GM23338 (cell line): Measurements from ENCODE around the gene FAM78A. TPM values are rescaled to one million over a fixed set of nuclear protein-coding genes. Genes with fewer than 3 reads are reported as not detected.
A peak's percentile ranks its signal among the peaks of the same experiment; 100 is the strongest.

Source experiments
- ATAC-seq: fragments of 200-7000 bp; cut with Tn5 transposase; 3 replicates; pipeline ENCODE4 v1.9.1; 2020
- DNase-seq: peaks from one replicate; pipeline ENCODE4 v3.0.0-alpha.2; 2015; ENCODE audit warnings: low spot score
- H2AFZ ChIP-seq: fragments of 200-600 bp; sonication (generic); 2 replicates; pipeline ENCODE4 v1.8.0; 2016; ENCODE audit warnings: antibody characterized with exemption, mild to moderate bottlenecking, moderate library complexity
- H3F3A ChIP-seq: fragments of 200-600 bp; sonication (generic); replicated peaks from 2 replicates; pipeline ENCODE4 v1.8.0; 2017; ENCODE audit warnings: antibody characterized with exemption, mixed run types, low read depth
- H3K27ac ChIP-seq: fragments of 200-600 bp; sonication (generic); 2 replicates; pipeline ENCODE4 v1.6.1; 2016; ENCODE audit warnings: low read depth
- H3K27me3 ChIP-seq: fragments of 200-600 bp; sonication (generic); 2 replicates; pipeline ENCODE4 v1.8.0; 2016; ENCODE audit warnings: mild to moderate bottlenecking, mixed run types, moderate library complexity; ENCODE audit not compliant: insufficient read depth
- H3K36me3 ChIP-seq: fragments of 200-600 bp; sonication (generic); 2 replicates; pipeline ENCODE4 v1.8.0; 2016; ENCODE audit warnings: mild to moderate bottlenecking; ENCODE audit not compliant: insufficient read depth
- H3K4me1 ChIP-seq: fragments of 200-600 bp; sonication (generic); 2 replicates; pipeline ENCODE4 v1.8.0; 2016; ENCODE audit warnings: mild to moderate bottlenecking, moderate library complexity; ENCODE audit not compliant: insufficient read depth
- H3K4me2 ChIP-seq: fragments of 200-600 bp; sonication (generic); 2 replicates; pipeline ENCODE4 v1.7.1; 2017; ENCODE audit warnings: mixed run types
- H3K4me3 ChIP-seq: fragments of 200-600 bp; sonication (generic); 2 replicates; pipeline ENCODE4 v1.6.1; 2016; ENCODE audit warnings: mixed run types
- H3K79me2 ChIP-seq: fragments of 200-600 bp; sonication (generic); replicated peaks from 2 replicates; pipeline ENCODE4 v1.8.0; 2017; ENCODE audit warnings: mild to moderate bottlenecking; ENCODE audit not compliant: insufficient read depth
- H3K9me2 ChIP-seq: fragments of 200-600 bp; sonication (generic); 2 replicates; pipeline ENCODE4 v1.8.0; 2017; ENCODE audit not compliant: insufficient read depth
- H4K20me1 ChIP-seq: fragments of 200-600 bp; sonication (generic); replicated peaks from 2 replicates; pipeline ENCODE4 v1.8.0; 2017; ENCODE audit warnings: mild to moderate bottlenecking; ENCODE audit not compliant: insufficient read depth
- H3K27ac Mint-ChIP-seq: 2 replicates; pipeline ENCODE4 v1.8.0; 2020; ENCODE audit warnings: inconsistent platforms, mild to moderate bottlenecking, moderate library complexity, mixed read lengths
- H3K27me3 Mint-ChIP-seq: 3 replicates; pipeline ENCODE4 v1.8.0; 2022; ENCODE audit warnings: low read depth, mild to moderate bottlenecking, moderate library complexity, mixed read lengths, inconsistent platforms; ENCODE audit not compliant: insufficient read depth, poor library complexity
- H3K36me3 Mint-ChIP-seq: 3 replicates; pipeline ENCODE4 v1.8.0; 2021; ENCODE audit warnings: low read depth, mild to moderate bottlenecking, inconsistent platforms, moderate library complexity, mixed read lengths
- H3K4me1 Mint-ChIP-seq: 3 replicates; pipeline ENCODE4 v1.8.0; 2020; ENCODE audit warnings: mild to moderate bottlenecking, inconsistent platforms, mixed read lengths
- H3K4me3 Mint-ChIP-seq: 3 replicates; pipeline ENCODE4 v1.8.0; 2021; ENCODE audit warnings: moderate library complexity, mild to moderate bottlenecking, inconsistent platforms, mixed read lengths
- H3K9me3 Mint-ChIP-seq: 3 replicates; pipeline ENCODE4 v1.8.0; 2020; ENCODE audit warnings: moderate library complexity, mild to moderate bottlenecking, inconsistent platforms, mixed read lengths
- CREB1 ChIP-seq: fragments of 250-450 bp; sonication (Bioruptor Pico); IDR thresholded peaks from 2 replicates; pipeline ENCODE4 v1.5.0; 2020; ENCODE audit warnings: low read depth, mild to moderate bottlenecking, moderate library complexity
- EZH2 ChIP-seq: fragments of 200-600 bp; sonication (generic); IDR thresholded peaks from one replicate; pipeline ENCODE4 v1.8.0; 2017; ENCODE audit warnings: antibody characterized with exemption, mild to moderate bottlenecking, low read depth; ENCODE audit not compliant: unreplicated experiment
- EZH2phosphoT487 ChIP-seq: fragments of 200-600 bp; sonication (generic); IDR thresholded peaks from one replicate; pipeline ENCODE4 v1.8.1; 2018; ENCODE audit warnings: antibody characterized with exemption; ENCODE audit not compliant: unreplicated experiment
- JUNB ChIP-seq: IDR thresholded peaks from one replicate; pipeline ENCODE4 v1.6.1; 2016; ENCODE audit warnings: antibody characterized with exemption; ENCODE audit not compliant: unreplicated experiment
- STAT1 ChIP-seq: IDR thresholded peaks from one replicate; pipeline ENCODE4 v1.6.1; 2016; ENCODE audit warnings: antibody characterized with exemption; ENCODE audit not compliant: unreplicated experiment
- ZNF114 ChIP-seq: fragments of 250-450 bp; sonication (Bioruptor Pico); IDR thresholded peaks from 2 replicates; pipeline ENCODE4 v1.5.0; 2020; ENCODE audit warnings: mild to moderate bottlenecking, moderate library complexity
- polyA plus RNA-seq: library from polyadenylated mRNA; unstranded; fragments of >200 nt; fragmentation: Nextera tagmentation; extraction: Ambion mirVana; gene quantifications from 2 replicates; pipeline ENCODE4 v1.2.1, GENCODE V29; 2016
- total RNA-seq: library from RNA; depleted of rRNA; stranded (reverse); fragments of >200 nt; shearing (Covaris generic); gene quantifications from 2 replicates; pipeline ENCODE4 v1.2.3, GENCODE V29; 2014
- TF ChIP-seq, protein P1 (sequence below), 2 experiments: fragments of 200-600 bp in 1 of 2; sonication (generic) in 1 of 2; conservative IDR thresholded peaks; 2 replicates each; pipeline versions ENCODE4 v1.5.1 to v1.6.1; 2016 to 2017; ENCODE audit warnings: antibody characterized with exemption in 2 of 2, low read depth in 2 of 2, mild to moderate bottlenecking in 2 of 2, moderate library complexity in 1 of 2
- TF ChIP-seq, protein P2 (sequence below): IDR thresholded peaks from one replicate; pipeline ENCODE4 v1.6.1; 2018; ENCODE audit warnings: antibody characterized with exemption; ENCODE audit not compliant: unreplicated experiment

FAM78A gene
- total and polyA plus RNA-seq, 2 experiments from 2014 or later, result 0.57 to 2.1 TPM

DNA sequence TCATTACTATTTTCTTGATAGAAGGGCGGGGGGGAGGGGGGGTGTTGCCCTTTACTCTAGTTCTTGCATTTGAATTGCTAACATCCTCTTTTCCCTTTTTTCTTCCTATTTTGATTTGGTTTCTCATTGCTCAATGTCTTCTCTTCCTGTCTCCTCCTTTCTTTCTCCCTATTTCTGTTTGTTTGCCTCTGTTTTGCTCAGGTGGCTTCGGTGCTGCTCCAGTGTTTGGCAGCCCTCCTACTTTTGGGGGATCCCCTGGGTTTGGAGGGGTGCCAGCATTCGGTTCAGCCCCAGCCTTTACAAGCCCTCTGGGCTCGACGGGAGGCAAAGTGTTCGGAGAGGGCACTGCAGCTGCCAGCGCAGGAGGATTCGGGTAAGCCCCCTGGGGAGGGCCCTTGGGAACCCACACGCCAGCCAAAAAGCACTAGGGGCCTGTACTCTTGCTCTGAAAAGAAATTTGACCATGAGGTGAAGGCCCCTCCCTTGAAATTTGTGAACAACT, 48.3 kb downstream of the FAM78A start:
- no peaks in the 10 kb centered on the region for H4K20me1 ChIP-seq
- Mint-ChIP-seq H3K4me3 (peak overlapping the region; percentile 51; the same call in 2 of the 3 replicates), H3K27ac (peak overlapping the region; percentile 70; the same call in 1 of the 2 replicates), H3K27me3 (peaks cover 1% of the 10 kb centered on the region), H3K4me1 (peaks cover 30% of the 10 kb centered on the region), H3K36me3 (peaks cover 39% of the 10 kb centered on the region), H3K9me3 (no peaks in the 10 kb centered on the region)
- H3K27ac ChIP-seq, result peak overlapping the region; percentile 88; the same call in 1 of the 2 replicates
- no peak for DNase-seq
- no peaks in the 10 kb centered on the region for H3K79me2 ChIP-seq
- H3K4me1 ChIP-seq, result peaks cover 33% of the 10 kb centered on the region
- H3K36me3 ChIP-seq, result peaks cover 11% of the 10 kb centered on the region
- peak; percentile 69 for ATAC-seq
- H3F3A ChIP-seq, result peaks cover 6% of the 10 kb centered on the region; the same call in 1 of the 2 replicates
- H3K9me2 ChIP-seq, result no peaks in the 10 kb centered on the region
- no peaks in the 10 kb centered on the region for H3K27me3 ChIP-seq
- no peak overlapping the region for H2AFZ ChIP-seq
- peak overlapping the region; percentile 50 for H3K4me3 ChIP-seq
- TF ChIP-seq EZH2, result no peak
- H3K4me2 ChIP-seq, result peak overlapping the region; percentile 84

DNA sequence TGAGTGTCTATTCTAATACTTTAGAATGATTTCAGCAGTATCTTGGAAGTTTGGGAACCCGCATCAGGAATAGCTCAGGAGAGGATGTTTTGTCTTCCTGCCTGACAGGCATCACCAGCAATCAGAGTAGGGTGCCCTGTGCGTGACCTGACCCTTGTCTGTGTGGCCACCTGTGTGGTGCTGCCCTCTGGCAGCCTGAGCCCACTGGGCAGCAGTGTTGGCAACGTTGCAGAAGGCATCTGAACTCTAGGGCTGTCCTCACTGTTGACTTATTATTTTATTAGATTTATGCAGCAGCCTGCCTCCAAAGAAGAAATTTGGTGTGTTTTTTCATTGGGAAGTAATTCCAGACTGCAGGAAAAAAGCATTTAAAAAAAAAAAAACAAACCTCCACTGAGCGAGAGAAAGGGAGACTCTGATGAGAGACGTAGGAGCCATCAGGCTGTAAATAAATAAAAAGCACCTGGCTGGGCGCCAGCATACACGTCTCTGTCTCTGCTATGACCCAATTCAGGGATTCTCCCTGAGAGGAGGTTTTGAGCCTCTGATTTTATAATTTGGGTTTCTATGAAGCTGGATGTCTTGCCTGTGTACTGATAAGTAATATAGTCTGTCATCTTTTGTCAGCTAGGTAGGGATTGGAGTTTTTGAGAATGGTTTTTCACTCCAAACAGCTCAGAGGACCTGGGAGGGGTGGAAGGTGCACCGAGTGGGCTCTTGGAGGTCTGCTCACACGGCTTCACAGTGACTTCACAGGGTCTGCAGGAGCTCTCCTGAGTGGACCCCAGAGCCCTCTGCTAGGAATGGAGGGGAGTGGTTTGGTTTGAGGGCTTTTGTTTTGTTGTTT, 49.0 kb downstream of the FAM78A start:
- TF ChIP-seq STAT1, result no peak
- TF ChIP-seq, protein P1, sequence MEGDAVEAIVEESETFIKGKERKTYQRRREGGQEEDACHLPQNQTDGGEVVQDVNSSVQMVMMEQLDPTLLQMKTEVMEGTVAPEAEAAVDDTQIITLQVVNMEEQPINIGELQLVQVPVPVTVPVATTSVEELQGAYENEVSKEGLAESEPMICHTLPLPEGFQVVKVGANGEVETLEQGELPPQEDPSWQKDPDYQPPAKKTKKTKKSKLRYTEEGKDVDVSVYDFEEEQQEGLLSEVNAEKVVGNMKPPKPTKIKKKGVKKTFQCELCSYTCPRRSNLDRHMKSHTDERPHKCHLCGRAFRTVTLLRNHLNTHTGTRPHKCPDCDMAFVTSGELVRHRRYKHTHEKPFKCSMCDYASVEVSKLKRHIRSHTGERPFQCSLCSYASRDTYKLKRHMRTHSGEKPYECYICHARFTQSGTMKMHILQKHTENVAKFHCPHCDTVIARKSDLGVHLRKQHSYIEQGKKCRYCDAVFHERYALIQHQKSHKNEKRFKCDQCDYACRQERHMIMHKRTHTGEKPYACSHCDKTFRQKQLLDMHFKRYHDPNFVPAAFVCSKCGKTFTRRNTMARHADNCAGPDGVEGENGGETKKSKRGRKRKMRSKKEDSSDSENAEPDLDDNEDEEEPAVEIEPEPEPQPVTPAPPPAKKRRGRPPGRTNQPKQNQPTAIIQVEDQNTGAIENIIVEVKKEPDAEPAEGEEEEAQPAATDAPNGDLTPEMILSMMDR (conservative IDR thresholded peaks at IDR 0.05; ENCODE audit: low read depth in 2 of 2), result 0 out of 4 replicates have a peak, but pooled peaks of 1 of the 2 experiments have one; percentile 4
- no peak for TF ChIP-seq CREB1 (CRISPR knock-in tag)
- TF ChIP-seq EZH2phosphoT487, result no peak
- H3K27me3 Mint-ChIP-seq, result peaks cover 1% of the 10 kb centered on the region
- H3K27me3 ChIP-seq, result no peaks in the 10 kb centered on the region
- no peaks in the 10 kb centered on the region for H3K9me3 Mint-ChIP-seq
- H3K79me2 ChIP-seq, result no peaks in the 10 kb centered on the region
- H3K4me3 Mint-ChIP-seq, result 0 out of 3 replicates have a peak overlapping the region, but pooled peaks have one; percentile 12
- H3K27ac ChIP-seq, result peak overlapping the region; percentile 88; the same call in 1 of the 2 replicates
- H3K4me1 Mint-ChIP-seq, result peaks cover 30% of the 10 kb centered on the region
- no peaks in the 10 kb centered on the region for H3K9me2 ChIP-seq
- peaks cover 6% of the 10 kb centered on the region; the same call in 1 of the 2 replicates for H3F3A ChIP-seq
- no peak overlapping the region for H2AFZ ChIP-seq
- H3K4me2 ChIP-seq, result peak overlapping the region; percentile 84
- ATAC-seq (peak; percentile 60), DNase-seq (no peak)
- no peaks in the 10 kb centered on the region for H4K20me1 ChIP-seq
- H3K4me3 ChIP-seq, result peak overlapping the region; percentile 37; the same call in 1 of the 2 replicates
- H3K36me3 Mint-ChIP-seq, result peaks cover 36% of the 10 kb centered on the region
- peaks cover 9% of the 10 kb centered on the region for H3K36me3 ChIP-seq
- H3K4me1 ChIP-seq, result peaks cover 33% of the 10 kb centered on the region
- H3K27ac Mint-ChIP-seq, result peak overlapping the region; percentile 75; the same call in 1 of the 2 replicates

DNA sequence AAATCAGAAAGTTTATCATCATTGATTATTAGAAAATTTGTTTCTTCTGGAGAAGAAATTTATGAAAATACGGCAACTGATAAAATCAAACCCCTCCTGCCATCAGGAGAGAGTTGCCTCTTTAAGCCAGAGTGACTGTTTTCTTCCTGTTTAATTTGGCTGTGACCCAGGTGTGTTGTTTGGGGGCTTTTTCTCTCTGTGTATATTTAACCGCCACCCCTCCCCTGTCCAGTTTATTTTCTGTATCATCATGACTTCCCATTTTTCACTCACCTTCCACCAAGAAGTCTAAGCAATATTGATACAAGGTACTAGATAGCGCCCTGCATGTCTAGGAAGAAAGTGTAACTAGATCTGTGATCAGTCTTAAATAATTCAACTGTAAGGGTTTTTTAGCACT, 50.1 kb downstream of the FAM78A start:
- Mint-ChIP-seq H3K36me3 (peaks cover 25% of the 10 kb centered on the region), H3K4me3 (no peak overlapping the region), H3K27ac (no peak overlapping the region), H3K4me1 (peaks cover 30% of the 10 kb centered on the region), H3K27me3 (peaks cover 1% of the 10 kb centered on the region), H3K9me3 (no peaks in the 10 kb centered on the region)
- Histone ChIP-seq H3K27me3 (no peaks in the 10 kb centered on the region), H3K9me2 (no peaks in the 10 kb centered on the region), H3F3A (peaks cover 6% of the 10 kb centered on the region; the same call in 1 of the 2 replicates), H3K4me2 (no peak overlapping the region), H2AFZ (no peak overlapping the region), H3K4me3 (no peak overlapping the region), H3K79me2 (no peaks in the 10 kb centered on the region), H3K36me3 (peaks cover under 1% of the 10 kb centered on the region; the same call in 1 of the 2 replicates), H3K27ac (0 out of 2 replicates have a peak overlapping the region, but pooled peaks have one; percentile 2), H3K4me1 (peaks cover 33% of the 10 kb centered on the region), H4K20me1 (no peaks in the 10 kb centered on the region)
- DNase-seq (no peak), ATAC-seq (no peak)
- TF ChIP-seq, protein P2, sequence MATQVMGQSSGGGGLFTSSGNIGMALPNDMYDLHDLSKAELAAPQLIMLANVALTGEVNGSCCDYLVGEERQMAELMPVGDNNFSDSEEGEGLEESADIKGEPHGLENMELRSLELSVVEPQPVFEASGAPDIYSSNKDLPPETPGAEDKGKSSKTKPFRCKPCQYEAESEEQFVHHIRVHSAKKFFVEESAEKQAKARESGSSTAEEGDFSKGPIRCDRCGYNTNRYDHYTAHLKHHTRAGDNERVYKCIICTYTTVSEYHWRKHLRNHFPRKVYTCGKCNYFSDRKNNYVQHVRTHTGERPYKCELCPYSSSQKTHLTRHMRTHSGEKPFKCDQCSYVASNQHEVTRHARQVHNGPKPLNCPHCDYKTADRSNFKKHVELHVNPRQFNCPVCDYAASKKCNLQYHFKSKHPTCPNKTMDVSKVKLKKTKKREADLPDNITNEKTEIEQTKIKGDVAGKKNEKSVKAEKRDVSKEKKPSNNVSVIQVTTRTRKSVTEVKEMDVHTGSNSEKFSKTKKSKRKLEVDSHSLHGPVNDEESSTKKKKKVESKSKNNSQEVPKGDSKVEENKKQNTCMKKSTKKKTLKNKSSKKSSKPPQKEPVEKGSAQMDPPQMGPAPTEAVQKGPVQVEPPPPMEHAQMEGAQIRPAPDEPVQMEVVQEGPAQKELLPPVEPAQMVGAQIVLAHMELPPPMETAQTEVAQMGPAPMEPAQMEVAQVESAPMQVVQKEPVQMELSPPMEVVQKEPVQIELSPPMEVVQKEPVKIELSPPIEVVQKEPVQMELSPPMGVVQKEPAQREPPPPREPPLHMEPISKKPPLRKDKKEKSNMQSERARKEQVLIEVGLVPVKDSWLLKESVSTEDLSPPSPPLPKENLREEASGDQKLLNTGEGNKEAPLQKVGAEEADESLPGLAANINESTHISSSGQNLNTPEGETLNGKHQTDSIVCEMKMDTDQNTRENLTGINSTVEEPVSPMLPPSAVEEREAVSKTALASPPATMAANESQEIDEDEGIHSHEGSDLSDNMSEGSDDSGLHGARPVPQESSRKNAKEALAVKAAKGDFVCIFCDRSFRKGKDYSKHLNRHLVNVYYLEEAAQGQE, result no peak
- TF ChIP-seq JUNB, result no peak
- no peak for TF ChIP-seq STAT1
- TF ChIP-seq ZNF114 (CRISPR knock-in tag), result no peak
- no peak for TF ChIP-seq EZH2phosphoT487
- TF ChIP-seq, protein P1 (conservative IDR thresholded peaks at IDR 0.05; ENCODE audit: low read depth in 2 of 2), result no peak
- no peak for TF ChIP-seq EZH2
